Activated CD8-positive, alpha-beta memory T cell treated with anti-CD3 and anti-CD28 coated beads, Interleukin-2, amount 50 U/mL, for 1 hour (primary cell): Measurements from ENCODE around the gene ATP6V1G2.
A peak's percentile ranks its signal among the peaks of the same experiment; 100 is the strongest.

Experiments
- DNase-seq: peaks from one replicate; pipeline ENCODE4 v3.0.0-alpha.2; 2020; ENCODE audit errors: extremely low read depth

Gene ATP6V1G2

DNA sequence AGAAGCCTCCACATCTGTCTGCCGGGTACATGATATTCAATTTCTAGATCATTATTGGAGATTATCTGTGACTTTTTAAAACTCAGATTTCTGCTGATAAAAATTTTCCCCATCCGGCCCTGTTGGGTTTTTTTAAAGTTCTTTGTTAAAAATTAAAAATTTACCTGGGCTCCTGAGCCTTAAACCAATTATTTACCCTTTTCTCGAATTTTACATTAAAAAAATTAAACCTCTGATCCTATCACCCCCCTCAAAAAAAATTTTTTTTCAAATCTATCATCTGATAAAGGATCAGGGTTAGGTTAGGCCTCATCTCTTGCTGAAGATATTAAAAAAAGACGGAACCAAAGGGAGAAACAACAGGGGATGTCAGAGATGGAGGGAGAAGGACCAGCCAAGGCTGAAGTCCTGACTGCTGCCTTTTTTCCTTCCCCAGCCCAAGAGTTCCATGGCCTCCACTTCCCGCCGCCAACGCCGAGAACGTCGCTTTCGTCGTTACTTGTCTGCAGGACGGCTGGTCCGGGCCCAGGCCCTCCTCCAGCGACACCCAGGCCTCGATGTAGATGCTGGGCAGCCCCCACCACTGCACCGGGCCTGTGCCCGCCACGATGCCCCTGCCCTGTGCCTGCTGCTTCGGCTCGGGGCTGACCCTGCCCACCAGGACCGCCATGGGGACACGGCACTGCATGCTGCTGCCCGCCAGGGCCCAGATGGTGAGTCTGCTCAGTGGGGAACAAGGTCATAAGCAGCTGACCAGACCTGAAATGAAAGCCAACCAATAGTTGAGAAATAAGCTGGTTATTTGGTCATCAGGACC lies 1.5 kb upstream of the ATP6V1G2 start:
- no peak for DNase-seq

DNA sequence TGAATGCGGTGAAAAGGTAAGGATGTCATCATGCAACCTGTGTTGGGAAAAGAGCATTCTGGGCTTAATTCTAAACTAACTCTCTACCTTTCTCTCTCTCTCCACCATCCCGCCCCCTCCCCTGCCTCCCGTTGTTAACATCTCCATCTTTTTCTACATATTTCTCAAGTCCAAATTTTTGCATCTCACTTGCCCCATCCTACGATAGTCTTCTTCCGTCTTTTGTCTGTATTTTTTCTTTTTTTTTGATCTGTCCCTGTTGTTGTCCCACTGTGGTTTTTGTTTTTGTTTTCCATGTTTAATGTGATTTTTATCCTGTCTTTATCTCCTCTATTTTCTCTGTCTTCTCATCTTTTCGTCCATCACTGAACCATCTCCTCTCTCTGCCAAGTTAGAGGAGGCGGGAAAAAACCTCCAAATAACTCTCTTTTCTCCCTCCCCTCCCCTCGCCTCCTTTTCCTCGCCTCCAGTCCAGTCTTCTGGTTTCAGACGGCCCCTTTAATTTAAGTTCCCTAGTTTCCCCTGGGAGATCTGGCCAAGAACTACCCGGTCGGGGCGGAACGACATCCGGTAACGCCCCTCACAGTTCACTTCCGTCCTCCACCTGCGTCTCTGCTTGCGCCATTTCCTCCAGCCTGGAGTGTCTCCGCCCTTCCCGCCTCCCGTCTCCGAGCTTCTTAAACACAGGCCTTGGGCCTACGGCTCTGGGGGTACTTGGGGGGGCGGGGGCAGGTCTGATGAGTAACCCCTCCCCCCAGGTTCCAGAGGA lies 734 bp upstream of the ATP6V1G2 start, which contains the start of gene NFKBIL1:
Gene NFKBIL1, plus strand, starts transcription at position 651 of the 769 bp plus-strand sequence. Its CDS starts 87 bp downstream, at position 738.
- DNase-seq, result peak; percentile 83

DNA sequence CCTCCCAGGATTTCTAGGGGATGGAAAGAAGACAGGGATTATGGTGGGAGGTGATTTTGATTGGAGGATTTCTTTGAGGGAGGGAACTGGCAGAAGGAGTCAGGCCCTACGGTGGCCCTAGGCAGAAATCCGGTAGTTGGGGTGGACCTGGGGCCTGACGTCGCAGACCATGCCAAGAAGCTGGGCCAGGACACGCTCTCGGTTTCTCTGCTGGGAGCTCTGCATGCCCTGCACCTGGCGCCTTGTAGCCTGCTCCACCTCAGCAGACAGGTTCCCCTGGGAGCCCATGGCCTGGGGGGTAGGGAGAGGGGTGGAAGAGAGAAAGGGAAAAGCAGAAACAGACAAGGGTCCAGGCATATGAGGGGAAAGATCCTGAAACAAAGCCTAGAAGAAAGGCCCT lies 1.1 kb downstream of the ATP6V1G2 start:
- no peak for DNase-seq

DNA sequence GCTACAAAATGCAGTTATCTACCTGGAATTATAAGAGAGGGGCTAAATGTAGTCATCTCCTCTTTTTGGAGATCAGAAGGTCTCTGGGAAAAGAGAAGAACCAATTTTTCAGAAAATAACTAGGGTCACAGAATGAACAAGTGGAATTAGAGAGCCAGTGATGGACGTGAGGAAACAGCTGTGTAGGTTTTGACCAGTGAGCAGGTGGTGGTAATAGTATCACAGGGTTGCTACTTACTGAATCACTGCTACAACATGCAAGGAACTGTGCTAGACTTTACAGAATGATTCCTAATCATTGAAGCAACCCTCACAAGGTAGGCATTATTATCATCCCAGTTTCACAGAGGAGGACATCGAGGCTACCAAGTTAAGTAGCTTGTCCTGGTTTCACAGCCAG lies 1.7 kb downstream of the ATP6V1G2 start:
- no peak for DNase-seq

DNA sequence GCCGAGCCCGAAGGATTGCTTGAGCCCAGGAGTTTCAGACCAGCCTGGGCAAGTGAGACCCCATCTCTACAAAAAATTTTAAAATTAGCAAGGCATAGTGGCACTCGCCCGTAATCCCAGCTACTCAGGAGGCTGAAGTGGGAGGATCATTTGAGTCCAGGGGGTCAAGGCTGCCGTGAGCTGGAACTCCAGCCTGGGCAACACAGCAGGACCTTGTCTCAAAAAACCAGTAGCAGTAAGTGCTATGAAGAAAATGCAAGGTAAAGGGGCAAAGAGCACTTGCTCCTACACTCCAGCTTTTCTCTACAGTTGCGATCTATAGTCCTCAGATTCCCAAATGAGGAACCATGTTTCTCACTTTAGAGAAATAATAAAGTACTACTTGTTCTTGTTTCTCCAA lies 2.8 kb downstream of the ATP6V1G2 start:
- DNase-seq, result no peak

DNA sequence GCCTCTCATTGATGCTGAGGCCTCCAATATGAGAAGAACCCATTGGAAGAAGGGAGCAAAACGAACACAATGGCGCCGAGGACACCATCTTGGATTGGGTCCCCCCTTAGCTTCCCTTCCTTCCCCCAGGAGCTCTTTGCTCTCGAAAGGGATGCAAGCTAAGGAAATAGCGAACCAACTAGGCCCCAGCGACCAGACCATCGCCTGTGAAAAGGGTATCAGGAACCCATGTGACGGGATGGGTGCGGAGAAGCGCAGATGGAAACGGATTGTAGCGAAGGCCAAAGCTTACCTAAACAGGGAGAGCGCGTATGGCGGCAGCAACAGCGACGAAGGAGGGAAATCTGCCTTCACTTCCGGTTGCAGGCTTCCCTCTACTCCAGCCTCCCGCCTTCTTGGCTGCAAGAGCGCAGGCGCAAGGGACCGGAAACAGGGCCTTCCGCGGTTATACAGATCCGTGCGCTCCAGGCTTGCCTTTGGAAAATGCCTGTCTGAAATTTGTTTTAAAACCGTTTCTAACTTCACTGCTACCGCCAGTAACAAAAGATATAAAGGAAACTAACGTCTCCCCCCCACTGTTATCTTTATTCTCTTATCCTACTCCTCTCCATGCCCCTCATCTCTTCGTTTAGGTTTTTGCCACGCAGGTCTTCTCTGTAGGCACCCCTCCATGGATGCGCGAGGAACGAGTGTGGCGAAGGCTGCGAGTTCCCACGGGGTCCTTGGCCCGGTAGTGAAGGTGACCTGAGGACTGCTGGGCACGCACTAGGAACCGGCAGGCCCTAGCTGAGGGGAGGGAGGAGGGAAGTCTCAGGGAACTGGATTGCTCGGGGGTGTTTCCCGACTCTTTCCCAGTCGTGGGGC lies 4.5 kb downstream of the ATP6V1G2 start, which contains the start of gene DDX39B:
Gene DDX39B, minus strand, starts transcription at position 346 of the 864 bp plus-strand sequence. CDS start 1,471 bp downstream, outside the sequence.
- DNase-seq, result peak; percentile 89

DNA sequence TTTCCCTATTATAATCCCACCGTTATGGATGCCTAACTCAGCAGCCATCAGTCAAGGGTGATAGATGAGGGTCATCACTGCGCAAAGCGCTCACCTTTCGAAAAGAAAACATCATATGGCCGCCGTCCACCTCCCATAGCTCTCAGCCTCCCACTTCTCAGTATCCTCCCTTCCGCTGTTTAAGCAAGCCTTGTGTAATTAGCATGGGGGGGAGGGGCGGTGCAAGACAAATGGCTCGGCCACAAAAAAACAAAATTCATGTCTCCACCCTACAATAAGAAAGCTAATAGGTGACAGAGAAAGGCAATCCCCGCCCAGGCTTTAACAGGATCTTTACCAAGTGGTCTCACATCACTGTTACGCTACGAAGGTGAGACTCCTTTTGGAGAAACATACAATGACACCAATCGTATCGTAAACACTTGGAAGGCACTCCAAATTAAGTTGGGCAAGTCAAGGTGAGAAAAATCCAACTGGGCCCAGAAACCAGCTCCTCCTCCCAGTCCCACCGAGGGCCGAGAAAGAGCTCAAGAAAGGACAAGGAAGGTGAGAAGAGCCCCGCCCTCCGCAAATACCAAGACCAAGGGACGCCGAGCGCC lies 5.2 kb downstream of the ATP6V1G2 start:
- DNase-seq, result peak; percentile 48

DNA sequence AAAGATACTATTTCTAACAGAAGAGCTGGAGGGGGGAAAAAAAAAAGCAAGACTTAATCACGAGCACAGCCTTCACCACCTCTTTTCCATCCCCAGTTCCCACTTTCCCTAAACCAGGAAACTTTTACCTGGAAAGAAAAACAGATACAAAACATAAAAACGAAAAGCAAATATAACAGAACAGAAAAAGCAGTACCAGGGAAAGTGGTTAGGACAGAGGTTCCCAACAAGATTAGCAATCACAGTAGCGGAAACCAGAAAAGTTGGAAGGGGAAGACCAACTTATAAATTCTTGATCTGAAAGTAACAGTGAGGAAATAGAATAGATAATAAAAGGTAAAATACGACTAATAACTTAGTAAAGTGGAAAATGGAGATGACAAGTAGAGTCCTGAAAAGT lies 5.8 kb downstream of the ATP6V1G2 start:
- no peak for DNase-seq

DNA sequence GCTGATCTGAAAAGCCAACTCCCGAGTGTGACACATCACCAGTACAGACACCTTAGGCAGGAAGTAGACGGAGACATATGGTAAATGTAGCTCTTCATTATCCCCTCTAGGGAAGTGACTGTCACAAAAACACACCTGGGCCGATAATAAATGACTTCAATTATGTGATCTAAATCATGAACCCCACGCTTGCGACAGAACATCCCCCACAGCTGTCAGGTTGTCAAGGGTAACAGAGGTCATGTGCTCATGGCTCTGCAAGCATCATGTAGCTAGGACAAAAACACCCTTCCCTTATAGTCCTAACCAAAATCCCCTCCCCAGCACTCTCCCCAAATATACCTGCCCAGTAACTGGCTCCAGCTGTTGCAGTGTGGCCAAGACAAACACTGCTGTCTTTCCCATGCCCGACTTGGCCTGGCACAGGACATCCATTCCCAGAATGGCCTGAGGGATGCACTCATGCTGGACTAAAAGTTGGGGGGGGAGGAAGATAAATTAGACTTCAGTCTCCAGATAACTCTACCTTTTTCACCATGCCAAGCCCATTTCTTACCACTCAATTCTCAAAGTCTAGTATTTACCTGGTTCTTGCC lies 7.5 kb downstream of the ATP6V1G2 start:
- DNase-seq, result no peak

DNA sequence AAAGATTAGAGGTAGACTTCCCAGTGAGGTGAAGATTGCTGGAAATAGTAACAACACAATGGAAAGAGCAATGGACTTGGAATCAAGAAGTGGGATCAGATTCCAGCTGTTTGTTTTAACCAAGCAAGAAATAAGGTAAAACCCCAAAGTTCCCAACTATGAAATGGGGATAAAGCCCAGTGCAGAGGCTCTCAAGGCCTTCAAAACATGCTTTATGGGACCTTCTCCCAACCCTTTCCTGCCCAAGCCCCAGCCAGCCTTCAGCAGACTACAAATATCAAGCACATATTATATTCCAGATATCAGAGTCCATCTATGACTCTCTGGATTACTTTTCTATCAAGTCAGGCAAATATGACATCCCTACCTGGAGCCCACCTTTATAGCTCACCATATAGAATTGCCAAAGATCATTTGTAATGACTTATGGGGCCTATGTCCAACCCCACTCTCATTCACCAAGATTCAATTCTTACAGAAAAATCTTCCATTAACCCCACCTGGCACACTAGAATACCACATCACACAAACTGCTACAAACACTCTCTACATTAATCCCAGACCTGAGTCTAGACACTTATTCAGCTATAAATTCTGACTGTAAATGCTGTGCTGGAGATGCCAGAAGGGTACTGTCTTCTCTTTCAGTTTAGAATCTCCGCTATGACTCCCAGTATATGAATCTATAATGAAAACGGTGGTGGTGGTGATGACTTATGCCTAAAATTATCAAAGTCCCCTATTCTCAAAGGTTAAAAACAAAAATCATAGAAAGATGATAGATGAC lies 10.7 kb downstream of the ATP6V1G2 start:
- DNase-seq, result no peak

DNA sequence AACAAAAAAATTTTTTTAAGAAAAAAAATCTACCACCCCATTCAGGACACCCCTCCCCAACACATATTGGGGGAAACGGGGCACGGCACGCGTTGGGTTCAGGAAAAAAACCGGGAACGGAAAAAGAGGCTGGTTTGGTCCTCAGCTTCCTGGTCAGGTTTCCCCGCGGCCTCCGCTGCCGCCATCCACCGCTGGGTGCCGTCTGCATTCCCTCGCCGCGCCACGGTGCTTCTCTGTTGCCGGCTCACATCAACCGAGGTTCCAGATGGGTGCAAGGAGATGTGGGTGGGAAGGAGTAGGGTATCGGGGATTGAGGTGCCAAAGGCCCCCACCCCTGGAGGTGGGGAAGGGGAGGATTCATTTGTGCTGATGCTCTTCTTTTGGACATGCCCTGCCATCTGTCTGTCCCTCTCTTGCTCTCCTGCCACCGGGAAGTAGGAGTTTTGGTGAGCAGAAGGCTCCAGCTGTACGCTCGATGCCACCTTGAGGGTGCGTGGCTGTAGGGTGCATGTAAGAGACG lies 11.8 kb downstream of the ATP6V1G2 start:
- no peak for DNase-seq

DNA sequence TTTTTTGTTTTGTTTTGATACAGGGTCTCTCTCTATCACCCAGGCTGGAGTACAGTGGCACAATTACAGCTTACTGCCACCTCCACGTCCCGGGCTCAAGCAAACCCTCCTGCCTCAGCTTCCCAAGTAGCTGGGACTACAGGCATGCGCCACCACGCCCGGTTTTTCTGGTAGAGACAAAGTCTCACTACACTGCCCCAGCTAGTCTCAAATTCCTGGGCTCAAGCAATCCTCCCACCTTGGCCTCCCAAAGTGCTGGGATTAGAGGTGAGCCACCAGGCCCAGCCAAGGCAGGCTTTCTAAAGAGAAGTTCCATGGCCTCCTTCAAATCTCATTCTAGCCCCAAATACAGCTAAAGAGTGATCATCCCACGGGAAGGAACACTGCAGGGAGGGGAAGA lies 12.4 kb downstream of the ATP6V1G2 start:
- DNase-seq, result no peak

DNA sequence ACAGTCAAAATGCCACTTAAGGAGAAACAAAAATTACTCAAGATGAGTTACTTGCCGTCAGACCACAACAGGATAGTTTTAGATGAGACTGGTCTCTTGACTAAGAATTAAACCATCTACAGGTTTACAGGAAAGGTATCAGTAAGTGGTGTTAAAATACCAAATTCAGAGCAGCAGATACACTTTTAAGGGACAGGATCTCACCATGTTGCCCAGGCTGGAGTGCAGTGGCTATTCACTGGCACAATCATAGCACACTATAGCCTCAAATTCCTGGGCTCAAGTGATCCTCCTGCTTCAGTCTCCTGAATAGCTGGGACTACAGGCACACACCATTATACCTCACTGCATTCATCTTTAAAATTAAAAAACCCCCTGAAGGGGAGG lies 13.0 kb downstream of the ATP6V1G2 start:
- no peak for DNase-seq

DNA sequence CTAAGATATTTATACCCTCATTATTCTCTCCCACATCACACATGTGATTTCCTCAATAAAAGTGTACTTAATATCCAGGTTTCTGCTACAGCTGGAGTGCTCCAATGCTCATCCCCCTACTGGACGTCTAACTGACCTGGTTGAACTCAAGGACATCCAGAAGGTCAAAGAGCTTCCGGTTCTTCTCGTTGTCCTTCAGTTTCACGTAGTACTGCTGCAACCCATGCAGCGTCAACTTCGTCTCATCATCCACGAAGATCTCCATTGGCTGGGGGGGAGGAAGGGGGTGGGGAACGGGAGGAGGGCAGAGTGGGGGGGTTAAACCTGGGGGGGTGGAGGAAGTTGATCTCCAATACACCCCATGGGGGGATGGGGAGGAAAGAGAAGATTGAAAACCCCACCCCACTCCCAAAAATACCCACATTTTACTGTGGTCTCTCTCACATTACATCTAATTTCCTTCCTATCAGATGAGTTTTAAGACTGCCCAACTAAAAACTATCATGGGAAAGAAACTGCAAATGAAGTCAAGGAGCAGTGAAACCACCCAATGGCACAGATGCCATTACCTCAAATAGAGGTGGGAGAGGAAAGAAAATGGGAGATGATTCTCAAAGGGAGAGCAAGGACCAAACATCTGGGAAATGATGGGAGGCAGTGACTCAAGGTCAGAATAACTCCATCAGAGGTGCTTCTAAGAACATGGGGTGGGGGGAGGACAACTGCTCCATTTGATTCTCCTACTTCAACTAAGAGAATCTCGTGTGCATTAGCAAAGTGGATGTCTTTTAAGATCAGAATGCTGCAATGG lies 13.6 kb downstream of the ATP6V1G2 start:
- DNase-seq, result no peak

DNA sequence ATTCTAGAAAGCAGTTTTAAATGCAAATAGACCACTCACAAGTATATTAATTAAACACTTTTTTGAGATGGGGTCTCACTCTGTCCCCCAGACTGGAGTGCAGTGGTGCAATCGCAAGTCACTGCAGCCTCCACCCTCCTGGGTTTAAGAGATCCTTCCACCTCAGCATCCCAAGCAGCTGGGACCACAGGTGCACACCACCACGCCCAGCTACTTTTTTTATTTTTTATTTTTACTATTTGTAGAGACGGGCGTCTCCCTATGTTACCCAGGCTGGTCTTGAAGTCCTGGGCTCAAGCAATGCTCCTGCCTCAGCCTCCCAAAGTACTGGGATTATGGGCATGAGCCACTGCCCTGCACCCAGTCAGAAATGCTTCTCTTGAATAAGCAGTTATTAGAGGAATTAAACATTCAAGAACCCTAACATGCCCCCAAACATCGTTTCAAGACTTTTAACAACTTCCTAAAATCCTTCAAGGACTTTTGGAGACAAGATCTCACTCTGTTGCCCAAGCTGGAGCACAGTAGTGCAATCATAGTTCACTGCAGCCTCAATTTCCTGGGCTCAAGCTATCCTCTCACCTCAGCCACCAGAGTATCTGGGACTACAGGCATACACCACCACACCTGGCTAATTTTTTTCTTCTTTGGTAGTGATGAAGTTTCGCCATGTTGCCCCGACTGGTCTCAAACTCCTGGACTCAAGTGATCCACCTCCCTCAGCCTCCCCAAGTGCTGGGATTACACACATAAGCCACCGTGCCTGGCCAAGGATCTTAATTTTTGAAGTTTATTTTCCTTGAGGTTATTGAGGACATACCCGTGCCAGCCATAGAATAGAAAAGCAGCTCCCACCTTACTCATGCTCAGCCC lies 14.4 kb downstream of the ATP6V1G2 start:
- DNase-seq, result no peak

DNA sequence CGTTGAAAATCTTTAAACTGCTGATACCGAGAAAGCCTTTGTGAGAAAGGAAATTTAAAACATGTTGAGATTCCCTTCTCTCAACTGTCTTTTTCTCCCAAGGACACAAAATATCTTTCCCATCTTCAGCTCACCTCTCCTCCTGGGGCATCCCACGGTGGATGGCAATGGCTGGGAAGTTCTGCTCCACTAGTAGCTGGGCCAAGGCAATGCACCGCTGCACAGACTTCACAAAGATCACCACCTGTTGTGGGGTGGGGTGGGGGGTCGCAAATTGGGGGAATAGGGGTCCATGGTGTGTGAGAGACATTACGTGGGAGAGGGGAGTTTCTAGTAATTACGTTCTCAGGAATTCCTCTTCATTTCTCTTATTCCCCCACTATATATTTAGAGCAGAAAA lies 15.2 kb downstream of the ATP6V1G2 start:
- DNase-seq, result no peak

DNA sequence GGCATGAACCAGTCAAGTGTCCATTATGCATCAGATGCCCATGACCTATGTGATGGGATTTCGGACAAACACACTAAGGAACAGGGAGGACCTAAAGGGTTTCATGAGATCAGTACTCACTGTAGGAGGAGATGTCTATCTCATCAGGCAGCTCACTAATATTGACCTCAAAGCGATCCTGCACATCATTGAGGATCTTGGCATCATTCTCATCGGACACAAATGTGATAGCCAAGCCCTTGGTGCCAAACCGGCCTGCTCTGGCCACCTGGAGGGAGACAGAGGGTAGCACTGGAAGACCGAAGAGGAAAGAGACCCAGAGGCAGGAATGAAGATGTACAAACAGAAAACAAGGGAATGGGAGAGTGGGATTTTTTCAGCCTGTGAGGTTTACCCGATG lies 15.7 kb downstream of the ATP6V1G2 start:
- no peak for DNase-seq
